Left hindlimb (tissue), 1 donor: ENCODE measurements around the gene MYRF.
A peak's percentile ranks its signal among the peaks of the same experiment; 100 is the strongest.

ENCODE experiments used
- DNase-seq: peaks from one replicate; pipeline ENCODE4 v3.0.0-alpha.2; 2018

Gene MYRF

DNA sequence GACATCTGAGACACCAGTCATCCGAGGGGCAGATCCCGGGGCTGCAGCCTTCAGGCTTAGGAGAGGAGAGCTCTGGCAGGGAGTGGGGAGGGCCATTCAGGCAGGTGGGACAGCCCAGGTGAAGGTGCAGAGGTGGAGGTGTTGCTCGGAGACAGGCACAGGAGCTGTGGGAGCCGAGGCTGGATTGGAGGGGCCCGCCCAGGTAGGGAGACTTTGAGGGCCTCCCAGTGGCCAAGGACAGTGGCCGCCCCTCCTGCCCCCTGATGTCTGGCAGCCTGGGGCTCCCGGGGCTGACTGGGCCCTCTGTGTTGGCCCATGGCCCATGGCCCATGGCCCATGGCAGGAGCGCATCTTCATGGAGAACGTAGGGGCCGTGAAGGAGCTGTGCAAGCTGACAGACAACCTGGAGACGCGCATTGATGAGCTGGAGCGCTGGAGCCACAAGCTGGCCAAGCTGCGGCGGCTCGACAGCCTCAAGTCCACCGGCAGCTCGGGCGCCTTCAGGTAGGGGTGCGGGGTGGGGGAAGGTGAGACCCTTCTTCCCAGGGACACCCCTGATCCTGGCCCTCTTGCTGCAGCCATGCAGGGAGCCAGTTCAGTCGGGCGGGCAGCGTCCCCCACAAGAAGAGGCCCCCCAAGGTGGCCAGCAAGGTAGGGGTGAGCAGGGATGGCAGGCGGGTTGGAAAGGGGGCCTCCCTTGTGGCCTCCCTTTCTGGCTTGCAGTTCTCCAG, 26.6 kb downstream of the MYRF start:
- no peak for DNase-seq

DNA sequence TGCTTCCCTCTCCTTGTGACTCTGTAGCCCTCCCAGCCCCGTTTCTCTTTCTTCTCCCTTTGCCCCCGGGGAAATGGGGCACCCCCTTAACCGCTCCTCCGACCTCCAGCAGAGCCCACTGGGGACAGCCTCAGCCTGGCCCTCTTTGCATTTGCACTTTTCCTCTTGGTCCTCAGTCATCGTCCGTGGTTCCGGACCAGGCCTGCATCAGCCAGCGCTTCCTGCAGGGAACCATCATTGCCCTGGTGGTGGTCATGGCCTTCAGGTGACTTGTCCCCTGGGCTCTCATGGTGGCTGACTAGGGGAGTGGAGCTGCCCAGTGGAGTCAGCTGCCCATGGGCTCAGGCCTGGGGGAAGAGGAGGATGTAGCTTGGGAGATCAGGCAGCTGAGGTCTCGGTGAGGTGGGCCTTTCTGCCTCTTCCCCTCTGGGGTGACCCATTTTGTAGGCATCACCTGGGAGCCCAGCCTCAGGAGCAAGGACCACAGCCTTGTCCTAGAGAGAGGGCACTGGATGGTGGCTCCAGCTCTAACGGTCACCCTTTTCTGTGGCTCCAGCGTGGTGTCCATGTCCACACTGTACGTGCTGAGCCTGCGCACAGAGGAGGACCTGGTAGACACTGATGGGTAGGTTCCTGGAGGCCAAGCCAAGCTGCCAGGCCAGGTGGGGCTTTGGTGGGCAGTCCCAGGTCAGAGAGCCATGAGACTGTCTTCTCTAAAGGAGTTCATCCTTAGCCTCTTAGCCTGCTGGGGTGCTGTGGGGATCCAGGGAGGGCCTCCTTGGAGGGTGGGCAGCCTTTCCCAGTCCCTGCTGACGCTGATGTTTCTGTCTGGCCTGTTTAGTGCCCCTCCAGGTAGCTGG, 27.5 kb downstream of the MYRF start:
- no peak for DNase-seq

DNA sequence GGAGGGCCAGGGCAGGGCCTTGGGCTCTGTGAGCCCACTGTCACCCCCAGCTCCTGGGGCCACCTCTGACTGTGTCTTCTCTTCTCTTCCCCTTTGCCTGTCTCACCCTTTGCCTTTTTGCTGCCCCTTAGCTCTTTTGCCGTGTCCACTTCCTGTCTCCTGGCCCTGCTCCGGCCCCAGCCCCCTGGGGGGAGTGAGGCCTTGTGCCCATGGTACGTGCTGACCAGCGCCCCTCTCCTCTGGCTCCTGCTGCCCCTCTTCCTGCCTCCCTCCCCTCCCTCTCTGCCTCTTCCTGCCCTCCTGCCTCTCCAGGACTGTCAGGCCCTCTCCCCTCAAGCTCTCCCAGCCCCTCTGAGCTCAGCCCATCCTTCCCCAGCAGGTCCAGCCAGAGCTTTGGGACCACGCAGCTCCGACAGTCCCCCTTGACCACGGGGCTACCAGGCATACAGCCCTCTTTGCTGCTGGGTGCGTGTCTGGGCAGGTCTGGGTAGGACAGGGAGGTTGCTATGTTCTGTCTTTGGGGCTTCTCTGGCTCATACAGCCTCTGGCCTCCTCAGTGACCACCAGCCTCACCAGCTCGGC, 28.2 kb downstream of the MYRF start:
- no peak for DNase-seq

DNA sequence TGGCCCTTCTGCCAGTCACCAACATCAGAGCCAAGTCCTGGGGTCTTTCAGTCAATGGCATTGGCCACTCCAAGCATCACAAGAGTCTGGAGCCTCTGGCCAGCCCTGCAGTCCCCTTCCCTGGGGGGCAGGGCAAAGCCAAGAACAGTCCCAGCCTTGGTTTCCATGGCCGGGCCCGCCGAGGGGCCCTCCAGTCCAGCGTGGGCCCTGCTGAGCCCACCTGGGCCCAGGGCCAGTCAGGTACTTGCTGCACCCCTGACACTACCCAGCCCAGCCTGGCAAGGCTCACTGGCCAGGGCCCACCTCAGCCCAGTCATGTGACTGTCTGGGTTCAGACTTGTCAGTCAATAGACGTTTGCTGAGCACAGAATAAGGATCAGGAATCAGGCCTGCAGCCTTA, 29.1 kb downstream of the MYRF start:
- DNase-seq: no peak

DNA sequence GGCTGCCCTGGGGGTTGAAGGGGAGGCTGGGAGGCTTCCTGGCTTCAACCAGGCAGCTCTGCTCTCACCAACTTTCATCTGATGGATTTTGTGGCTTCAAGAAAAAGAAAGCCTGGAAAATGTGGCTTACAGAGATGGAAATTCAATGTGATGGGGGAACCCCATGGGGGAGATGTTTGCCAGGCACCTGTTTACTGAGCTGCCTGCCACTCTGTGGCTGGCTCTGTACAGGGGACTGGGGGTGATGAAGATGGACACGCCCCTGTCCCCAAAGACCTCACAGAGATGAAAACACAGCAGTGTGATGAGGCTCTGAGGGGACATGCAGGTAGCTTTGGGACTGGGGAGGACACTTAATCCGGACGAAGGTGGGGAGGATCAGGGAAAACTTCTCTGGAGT, 29.9 kb downstream of the MYRF start:
- no peak for DNase-seq

DNA sequence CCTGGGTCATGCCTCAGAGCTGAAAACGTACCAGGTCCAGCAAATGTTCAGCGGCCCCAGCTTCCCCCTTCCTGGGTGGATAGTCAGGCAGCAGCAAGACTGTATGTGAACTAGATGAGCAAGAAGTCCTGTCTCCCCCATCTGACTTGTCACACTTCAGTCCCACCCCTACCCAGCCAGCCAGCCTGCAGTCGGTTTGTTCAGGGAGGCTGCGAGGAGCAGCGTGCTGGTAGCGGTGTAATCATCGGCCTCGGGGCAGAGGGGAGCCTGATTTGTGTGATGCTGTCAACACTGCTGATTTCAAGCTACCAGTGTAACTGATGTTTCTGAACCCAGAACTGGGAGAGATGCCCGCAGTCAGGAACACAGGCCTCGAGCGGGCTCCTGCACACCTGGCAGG, 30.4 kb downstream of the MYRF start:
- DNase-seq: no peak

DNA sequence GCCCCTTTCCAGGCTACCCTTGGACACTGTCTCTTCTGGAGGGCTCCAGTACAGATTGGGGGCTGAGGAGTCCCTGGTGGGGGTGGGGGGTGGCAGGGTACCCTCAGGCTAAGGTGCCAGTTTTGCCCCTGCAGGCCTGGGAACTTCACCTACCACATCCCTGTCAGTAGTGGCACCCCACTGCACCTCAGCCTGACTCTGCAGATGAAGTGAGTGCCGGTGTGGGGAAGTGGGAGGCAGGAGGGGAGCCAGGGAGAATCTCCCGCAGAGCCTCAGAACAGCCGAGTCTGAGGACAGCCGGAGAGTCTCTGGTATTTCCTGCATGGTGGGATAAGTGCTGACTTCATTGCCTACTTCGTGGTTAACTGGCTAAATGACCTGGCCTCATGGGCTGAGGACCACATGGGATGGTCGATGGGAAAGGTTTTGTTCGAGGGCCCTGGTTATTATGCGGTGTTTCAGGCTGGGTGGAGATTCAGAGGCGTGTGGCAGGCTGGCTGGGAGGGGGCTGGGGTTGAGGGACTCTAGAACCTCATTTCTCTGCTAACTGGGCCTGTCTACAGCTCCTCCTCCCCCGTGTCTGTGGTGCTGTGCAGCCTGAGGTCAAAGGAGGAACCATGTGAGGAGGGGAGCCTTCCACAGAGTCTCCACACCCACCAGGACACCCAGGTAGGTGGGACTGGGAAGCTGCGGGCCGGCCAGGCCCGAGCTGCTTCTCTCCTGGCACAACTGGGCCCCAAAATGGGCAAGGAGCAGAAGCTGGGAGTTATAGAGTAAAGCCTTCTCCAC, 31.5 kb downstream of the MYRF start:
- DNase-seq: no peak

DNA sequence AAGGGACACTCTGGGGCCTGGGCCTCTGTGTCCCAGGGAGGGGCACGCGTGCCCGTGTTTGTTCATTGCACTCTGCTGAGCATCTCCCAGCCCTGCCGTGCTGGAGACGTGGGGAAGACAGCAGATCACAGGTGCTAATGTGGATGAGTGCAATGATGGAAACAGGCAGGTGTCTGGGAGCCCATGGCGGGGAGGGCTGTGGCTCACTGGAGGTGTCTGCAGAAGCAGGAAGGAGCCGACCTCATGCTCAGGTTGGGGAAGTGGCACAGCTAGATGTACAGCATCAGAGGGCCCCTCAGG, 32.0 kb downstream of the MYRF start:
- no peak for DNase-seq

DNA sequence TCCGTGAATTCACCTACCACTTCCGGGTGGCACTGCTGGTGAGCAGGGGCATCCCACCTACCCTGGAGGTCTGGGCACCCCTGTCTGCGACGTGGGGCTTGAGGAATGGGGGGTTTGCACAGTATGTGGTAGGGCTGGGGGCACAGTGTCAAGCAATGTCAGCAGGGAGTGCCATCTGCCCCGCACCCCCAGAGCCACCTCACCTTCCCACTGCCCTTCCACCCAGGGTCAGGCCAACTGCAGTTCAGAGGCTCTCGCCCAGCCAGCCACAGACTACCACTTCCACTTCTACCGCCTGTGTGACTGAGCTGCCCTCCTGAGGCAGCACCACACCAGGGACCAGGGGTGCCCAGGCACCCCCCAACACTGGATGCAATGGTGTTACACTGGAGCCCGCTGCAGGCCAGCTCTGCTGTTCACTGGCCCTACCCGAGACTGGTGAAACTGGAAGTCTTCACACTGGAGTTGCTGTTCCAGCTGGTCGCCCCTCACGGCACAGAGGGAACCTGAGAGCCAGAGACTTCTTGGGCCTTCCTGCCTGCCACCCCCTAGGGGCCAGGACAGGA, 33.5 kb downstream of the MYRF start:
- DNase-seq: no peak

DNA sequence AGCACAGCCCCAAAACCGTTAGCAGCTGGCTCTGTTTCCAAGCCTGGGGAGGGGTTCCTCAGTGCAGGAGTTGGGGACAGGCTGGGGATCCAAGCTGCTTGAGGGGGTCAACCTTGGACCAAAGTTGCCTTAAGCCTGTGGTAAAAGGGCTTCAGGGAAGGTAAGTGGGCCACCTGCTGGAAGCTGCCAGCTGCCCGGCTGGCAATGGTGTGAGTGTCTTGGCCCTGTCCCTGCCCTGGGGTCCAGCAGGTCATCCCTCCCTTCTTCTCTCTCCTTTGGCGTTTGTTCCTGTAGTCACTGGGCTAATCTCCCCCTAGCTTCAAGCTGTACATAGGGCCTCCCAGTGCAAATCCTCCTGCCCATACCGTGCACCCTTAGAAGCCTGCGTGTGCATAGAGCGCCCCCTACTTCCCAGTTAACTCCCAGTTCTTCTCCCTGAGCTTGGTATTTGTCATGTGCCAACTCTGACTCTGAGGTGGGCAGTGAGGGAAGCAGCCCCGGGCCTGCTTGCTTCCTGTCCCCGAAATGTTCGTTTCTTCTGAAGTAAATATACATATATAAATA, 35.6 kb downstream of the MYRF start:
- DNase-seq: no peak

DNA sequence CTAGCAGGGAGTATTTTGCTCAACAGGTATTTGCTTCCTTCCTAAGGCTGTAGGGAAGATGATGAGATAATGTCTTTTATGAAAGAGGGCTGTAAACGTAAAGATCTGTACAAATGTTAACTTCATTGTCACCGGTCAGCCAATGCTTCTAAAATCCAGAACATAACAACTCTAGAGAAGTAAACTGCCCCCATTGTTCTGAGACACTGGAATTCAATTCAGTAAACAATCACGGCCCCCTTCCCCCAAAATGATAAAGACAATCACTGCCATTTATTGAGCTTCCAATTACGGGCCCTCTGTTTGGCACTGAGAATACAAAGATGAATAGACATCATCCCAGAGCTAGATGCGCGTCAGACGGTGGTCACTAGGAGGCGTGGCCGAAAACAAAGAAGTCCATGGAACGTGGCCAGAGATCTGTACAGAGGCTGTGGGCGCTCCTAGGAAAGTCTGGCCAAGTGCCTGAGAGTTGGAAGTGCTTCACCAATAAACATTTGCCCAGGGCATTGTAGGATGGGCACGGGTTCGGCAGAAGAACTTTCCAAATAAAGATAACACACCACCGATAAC, 39.4 kb downstream of the MYRF start:
- DNase-seq: peak; percentile 87

DNA sequence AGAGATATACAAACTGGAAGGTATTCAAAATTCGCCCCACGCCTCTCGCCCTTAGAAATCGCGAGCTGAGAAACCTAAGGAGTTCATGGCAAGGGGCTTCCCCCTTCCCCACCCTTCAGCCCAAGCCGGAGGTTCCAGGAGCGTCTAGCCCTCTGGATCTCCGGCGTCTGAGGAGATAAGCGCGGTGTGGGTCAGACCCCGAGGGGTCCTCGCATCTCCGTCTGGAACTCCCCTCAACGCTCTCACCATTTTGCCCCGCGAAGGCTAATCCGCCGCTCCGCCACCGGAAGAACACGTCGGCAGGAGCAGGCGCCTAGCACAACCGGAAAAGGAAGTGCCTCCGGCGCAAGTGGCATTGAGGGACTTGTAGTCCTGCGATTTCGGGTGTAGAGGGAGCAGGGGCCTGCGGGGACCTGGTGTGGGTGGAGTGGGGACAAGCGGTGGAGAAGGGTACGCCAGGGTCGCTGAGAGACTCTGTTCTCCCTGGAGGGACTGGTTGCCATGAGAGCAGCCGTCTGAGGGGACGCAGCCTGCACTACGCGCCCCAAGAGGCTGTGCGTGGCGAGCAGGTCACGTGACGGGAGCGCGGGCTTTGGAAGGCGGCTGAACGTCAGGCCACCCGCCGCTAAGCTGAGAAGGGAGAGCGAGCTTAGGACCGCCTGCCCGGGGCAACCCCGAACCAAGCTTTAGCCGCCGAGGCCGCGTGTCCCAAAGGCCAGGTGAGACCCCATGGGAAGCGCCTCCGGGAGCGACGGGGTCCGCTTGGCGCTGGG, 40.1 kb downstream of the MYRF start, which contains the start of the genes FEN1 and TMEM258:
TSS of gene FEN1 (plus strand) at position 602 of the 773 bp plus-strand sequence. CDS start 2,451 bp downstream, outside the sequence.
TSS of gene TMEM258 (minus strand) at position 290 of the 773 bp plus-strand sequence. CDS start at position 249, 41 bp downstream.
- peak; percentile 94 for DNase-seq

DNA sequence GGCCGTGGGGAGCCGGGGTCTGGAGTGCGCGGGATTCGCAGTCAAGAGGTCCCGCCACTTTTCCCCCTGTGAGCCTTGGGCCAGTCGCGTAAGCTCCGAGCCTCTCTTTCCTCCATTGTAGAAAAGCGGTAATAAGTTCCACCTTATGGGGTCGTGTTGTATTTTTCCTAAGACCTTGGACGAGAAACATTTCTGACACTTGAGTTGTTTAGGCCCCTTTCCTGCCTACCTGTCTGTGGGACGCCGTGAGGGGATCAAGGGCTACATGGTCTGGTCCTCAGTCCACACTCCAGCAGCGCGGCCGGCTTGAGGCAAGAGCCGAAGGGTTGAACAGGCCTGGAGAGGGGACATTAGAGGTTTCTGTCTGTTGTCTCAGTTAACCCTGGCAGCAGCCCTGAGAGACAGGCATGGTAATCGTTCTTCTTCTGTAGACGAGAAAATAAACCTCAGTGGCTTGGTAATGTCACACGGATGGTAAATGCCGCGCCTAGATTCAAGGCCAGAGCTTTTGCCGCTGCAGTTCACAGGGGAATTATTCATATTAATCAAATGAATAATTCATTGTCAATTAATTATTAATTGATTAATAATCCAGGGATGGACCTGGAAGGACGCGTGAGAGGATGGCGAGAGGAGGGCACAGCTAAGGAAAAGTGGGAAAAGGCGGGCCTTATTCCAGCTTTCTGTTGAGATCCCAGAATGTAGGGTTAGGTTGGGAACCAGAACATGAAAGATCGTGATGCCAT, 40.8 kb downstream of the MYRF start:
- no peak for DNase-seq

DNA sequence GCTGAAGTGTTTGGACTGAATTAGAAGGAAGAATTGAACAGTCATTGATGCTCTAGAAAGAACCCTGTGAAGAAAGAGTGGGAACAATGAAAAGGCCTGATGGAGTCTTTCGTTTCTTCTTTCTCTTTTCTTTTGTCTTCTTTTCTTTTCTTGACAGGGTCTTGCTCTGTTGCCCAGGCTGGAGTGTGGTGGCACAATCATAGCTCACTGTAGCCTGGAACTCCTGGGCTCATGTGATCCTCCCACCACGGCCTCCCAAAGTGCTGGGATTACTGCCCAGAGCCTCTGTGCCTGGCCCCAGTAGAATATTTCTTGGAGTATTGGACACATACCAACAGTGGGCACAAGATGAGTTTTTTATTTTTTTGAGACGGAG, 41.4 kb downstream of the MYRF start:
- DNase-seq: no peak

DNA sequence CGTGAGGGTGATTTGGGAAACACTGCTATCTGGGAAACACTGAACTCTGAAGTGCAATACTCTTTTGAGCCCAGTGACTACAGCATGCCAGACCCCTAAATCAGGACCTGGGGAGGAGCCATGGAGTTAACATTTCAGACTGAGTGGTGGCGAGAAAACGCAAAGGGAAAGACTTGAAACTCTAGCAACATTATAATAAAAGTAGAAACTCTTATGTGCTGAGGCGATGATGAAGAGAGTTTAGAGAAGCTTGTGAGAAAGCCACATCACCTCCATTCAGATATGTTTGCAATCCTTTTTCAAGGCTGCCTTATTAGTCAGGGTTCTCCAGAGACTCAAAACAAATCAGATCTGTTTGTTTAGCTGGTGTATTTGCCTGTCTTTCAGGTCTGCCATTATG, 42.1 kb downstream of the MYRF start:
- DNase-seq: no peak

DNA sequence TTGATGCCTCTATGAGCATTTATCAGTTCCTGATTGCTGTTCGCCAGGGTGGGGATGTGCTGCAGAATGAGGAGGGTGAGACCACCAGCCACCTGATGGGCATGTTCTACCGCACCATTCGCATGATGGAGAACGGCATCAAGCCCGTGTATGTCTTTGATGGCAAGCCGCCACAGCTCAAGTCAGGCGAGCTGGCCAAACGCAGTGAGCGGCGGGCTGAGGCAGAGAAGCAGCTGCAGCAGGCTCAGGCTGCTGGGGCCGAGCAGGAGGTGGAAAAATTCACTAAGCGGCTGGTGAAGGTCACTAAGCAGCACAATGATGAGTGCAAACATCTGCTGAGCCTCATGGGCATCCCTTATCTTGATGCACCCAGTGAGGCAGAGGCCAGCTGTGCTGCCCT, 43.0 kb downstream of the MYRF start:
- no peak for DNase-seq

DNA sequence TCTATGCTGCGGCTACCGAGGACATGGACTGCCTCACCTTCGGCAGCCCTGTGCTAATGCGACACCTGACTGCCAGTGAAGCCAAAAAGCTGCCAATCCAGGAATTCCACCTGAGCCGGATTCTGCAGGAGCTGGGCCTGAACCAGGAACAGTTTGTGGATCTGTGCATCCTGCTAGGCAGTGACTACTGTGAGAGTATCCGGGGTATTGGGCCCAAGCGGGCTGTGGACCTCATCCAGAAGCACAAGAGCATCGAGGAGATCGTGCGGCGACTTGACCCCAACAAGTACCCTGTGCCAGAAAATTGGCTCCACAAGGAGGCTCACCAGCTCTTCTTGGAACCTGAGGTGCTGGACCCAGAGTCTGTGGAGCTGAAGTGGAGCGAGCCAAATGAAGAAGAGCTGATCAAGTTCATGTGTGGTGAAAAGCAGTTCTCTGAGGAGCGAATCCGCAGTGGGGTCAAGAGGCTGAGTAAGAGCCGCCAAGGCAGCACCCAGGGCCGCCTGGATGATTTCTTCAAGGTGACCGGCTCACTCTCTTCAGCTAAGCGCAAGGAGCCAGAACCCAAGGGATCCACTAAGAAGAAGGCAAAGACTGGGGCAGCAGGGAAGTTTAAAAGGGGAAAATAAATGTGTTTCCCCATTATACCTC, 43.6 kb downstream of the MYRF start:
- DNase-seq: no peak

DNA sequence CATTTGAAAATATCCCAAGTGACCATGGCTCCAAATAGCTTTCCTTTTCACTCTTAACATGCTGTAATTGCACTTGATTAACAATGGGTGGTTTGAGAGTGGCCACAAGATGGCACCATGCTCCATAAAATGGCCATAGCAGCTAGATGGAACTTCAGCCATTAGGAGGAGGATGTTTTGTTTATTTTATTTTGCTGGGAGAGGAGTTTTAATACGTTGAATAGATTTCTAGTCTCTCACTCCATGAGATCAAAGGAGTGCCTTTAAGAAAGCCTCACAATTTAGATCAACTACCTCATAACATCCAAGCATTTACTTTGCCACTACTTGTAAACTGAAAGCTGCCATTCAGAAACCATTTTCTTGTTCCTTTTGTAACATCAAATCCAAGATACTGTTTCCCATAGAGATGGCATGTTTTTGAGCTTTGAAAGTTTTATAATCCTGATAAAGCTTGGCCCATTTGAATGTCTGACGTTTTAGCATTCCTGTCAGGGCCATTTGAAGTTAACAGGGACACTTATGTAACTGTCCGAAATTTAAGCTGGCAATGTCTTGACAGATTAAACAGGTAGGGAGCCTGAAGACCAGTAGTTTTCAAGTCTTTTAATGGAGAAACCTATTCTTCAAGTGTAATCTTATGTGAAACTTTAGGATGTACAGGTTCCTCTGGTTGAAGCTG, 45.0 kb downstream of the MYRF start:
- DNase-seq: no peak

DNA sequence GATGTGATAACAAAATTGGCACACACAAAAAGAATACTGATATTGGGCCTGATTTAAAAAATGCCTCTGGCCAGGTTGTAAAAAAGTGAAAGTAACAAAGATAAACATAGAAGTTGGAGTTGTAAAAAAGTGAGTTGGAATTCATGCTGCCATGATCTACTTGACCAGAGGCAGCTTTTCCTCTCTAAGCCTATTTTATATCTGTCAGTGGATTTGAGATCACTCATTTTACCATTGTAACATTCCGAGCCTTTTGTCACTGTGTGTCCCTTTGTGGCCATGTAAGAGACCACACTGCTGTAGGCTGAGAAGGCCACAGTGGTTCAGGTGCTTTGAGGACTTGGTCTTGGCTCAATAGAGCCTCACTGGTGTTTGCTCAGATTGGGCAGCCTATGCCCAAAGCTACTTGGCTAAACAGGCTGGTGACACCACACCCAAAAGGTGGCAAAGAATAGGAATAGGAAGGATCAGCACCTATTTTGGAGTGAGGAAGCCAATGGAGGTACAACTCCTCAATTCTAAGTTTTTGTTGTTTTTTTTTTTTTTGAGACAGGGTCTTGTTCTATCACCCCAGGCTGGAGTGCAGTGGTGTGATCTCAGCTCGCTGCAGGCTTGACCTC, 47.3 kb downstream of the MYRF start:
- no peak for DNase-seq
